Nephron (organoid): ENCODE data around the gene ZBTB12.

Experiments used
- H3K27ac Mint-ChIP-seq, 3 experiments: 2 replicates each; pipeline ENCODE4 v1.8.0; 2020; ENCODE audit warnings: mixed read lengths in 3 of 3, mild to moderate bottlenecking in 2 of 3, moderate library complexity in 1 of 3
- H3K27me3 Mint-ChIP-seq: 2 replicates; pipeline ENCODE4 v1.8.0; 2021; ENCODE audit warnings: low read depth, mild to moderate bottlenecking, moderate library complexity, mixed read lengths
- H3K36me3 Mint-ChIP-seq: 2 replicates; pipeline ENCODE4 v1.8.0; 2020; ENCODE audit warnings: low read depth, mixed read lengths
- H3K4me1 Mint-ChIP-seq: 2 replicates; pipeline ENCODE4 v1.8.0; 2020; ENCODE audit warnings: mixed read lengths
- H3K4me3 Mint-ChIP-seq, 3 experiments: 2 replicates each; pipeline ENCODE4 v1.8.0; 2020; ENCODE audit warnings: mild to moderate bottlenecking in 3 of 3, mixed read lengths in 3 of 3, moderate library complexity in 2 of 3
- H3K9me3 Mint-ChIP-seq: 2 replicates; pipeline ENCODE4 v1.8.0; 2020; ENCODE audit warnings: mixed read lengths
- CTCF ChIP-seq, 3 experiments: fragments of 200-600 bp; sonication (generic); IDR thresholded peaks; one replicate each; pipeline ENCODE4 v1.5.0; 2021; ENCODE audit warnings: antibody characterized with exemption in 3 of 3; ENCODE audit not compliant: unreplicated experiment in 3 of 3

The ZBTB12 gene

GRCh38 chr6:31896856-31897611, 4.9 kb downstream of the ZBTB12 start:
- Mint-ChIP-seq H3K9me3 (no peaks in the 10 kb centered on the region), H3K27ac (peak overlapping the region; percentile 8 to 86 (median 72)), H3K36me3 (peaks cover 25% of the 10 kb centered on the region), H3K27me3 (no peaks in the 10 kb centered on the region), H3K4me3 (peak overlapping the region; percentile 90 to 91 (median 91)), H3K4me1 (peaks cover 21% of the 10 kb centered on the region)
- no peak for TF ChIP-seq CTCF (IDR thresholded peaks at IDR 0.05; ENCODE audit: unreplicated experiment in 3 of 3)

GRCh38 chr6:31896493-31896855, 5.4 kb downstream of the ZBTB12 start:
- Mint-ChIP-seq H3K4me1 (peaks cover 21% of the 10 kb centered on the region), H3K27me3 (no peaks in the 10 kb centered on the region), H3K36me3 (peaks cover 31% of the 10 kb centered on the region), H3K27ac (peak overlapping the region; percentile 8 to 86 (median 72)), H3K4me3 (peak overlapping the region; percentile 90 to 91 (median 91)), H3K9me3 (no peaks in the 10 kb centered on the region)
- no peak for TF ChIP-seq CTCF (IDR thresholded peaks at IDR 0.05; ENCODE audit: unreplicated experiment in 3 of 3)

GRCh38 chr6:31892821-31893220, 9.1 kb downstream of the ZBTB12 start:
- Mint-ChIP-seq H3K27me3 (no peaks in the 10 kb centered on the region), H3K4me1 (no peaks in the 10 kb centered on the region), H3K36me3 (peaks cover 52% of the 10 kb centered on the region), H3K27ac (no peak overlapping the region), H3K4me3 (no peak overlapping the region), H3K9me3 (no peaks in the 10 kb centered on the region)
- TF ChIP-seq CTCF (IDR thresholded peaks at IDR 0.05; ENCODE audit: unreplicated experiment in 3 of 3) = no peak

GRCh38 chr6:31889331-31889972, 12.4 kb downstream of the ZBTB12 start:
- Mint-ChIP-seq H3K27ac (no peak overlapping the region), H3K4me1 (no peaks in the 10 kb centered on the region), H3K27me3 (no peaks in the 10 kb centered on the region), H3K9me3 (no peaks in the 10 kb centered on the region), H3K36me3 (peaks cover 71% of the 10 kb centered on the region), H3K4me3 (no peak overlapping the region)
- TF ChIP-seq CTCF (IDR thresholded peaks at IDR 0.05; ENCODE audit: unreplicated experiment in 3 of 3) = no peak

- peaks cover 68% of the 10 kb centered on the region for H3K36me3 Mint-ChIP-seq
- H3K9me3 Mint-ChIP-seq = no peaks in the 10 kb centered on the region
- peak; percentile 58 to 68 (median 63) for TF ChIP-seq CTCF (IDR thresholded peaks at IDR 0.05; ENCODE audit: unreplicated experiment in 3 of 3)
- H3K27ac Mint-ChIP-seq = no peak overlapping the region
- H3K4me1 Mint-ChIP-seq = no peaks in the 10 kb centered on the region
- H3K27me3 Mint-ChIP-seq = no peaks in the 10 kb centered on the region
- H3K4me3 Mint-ChIP-seq = no peak overlapping the region
These were observed 13.3 kb downstream of the ZBTB12 start for GRCh38 chr6:31888276-31889258.
